Measurements from ENCODE around the gene MYO1D. TPM values are rescaled to one million over a fixed set of nuclear protein-coding genes. Genes with fewer than 3 reads are reported as not detected.

The MYO1D gene
- total and polyA plus RNA-seq, 2 of the 13 experiments (the other 11 are each of a cell fraction or from before 2014, with no cell fraction given) = 13.2 to 17.3 TPM

DNA sequence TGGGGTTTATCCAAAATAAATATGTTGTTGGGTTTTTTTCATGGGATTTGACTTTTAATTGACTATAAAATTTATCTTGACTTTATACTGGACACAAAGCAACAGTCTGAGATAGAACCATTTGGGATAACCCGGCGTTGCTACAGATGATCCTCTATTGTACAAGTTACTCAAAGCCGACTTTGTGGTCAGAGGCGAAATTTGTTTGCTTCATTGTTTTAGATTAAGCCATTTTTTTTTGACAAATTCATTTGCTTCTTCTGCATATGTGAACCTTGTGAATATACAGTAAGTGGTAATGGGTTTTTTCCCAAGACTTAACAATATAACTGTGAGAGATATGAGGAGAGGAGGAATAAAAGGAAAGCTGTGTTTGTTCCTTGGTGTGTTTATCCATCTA is 11.8 kb downstream of the MYO1D start:
- H3K27me3 ChIP-seq (ENCODE audit: control insufficient read depth in 1 of 2, insufficient read depth in 2 of 2, low read length in 2 of 2) = no peaks in the 10 kb centered on the region
- no peaks in the 10 kb centered on the region for H3K9me3 ChIP-seq (ENCODE audit: low read length)
- intact Hi-C loops (cut with micrococcal nuclease; ENCODE audit: unreplicated experiment) = no loop called here
- FAIRE-seq = no peak
- H3K4me2 ChIP-seq (ENCODE audit: low read depth, low read length) = no peak overlapping the region
- BruUV-seq (replicated peaks) = no TSS peak
- no peak overlapping the region for H3K9ac ChIP-seq (ENCODE audit: insufficient read depth, low read depth, low read length)
- H2AFZ ChIP-seq (ENCODE audit: low read length) = no peak overlapping the region
- WGBS (ENCODE audit: low lambda C conversion rate) = 96% methylated on average over 4 of the region's 4 CpGs
- no peaks in the 10 kb centered on the region for H3K4me1 ChIP-seq (ENCODE audit: insufficient read depth, low read length)
- H3K27ac ChIP-seq (ENCODE audit: extremely low read length, insufficient read depth, low read length) = no peak overlapping the region
- no peaks in the 10 kb centered on the region for H3K36me3 ChIP-seq (replicated peaks in 1 of 2; ENCODE audit: control insufficient read depth in 1 of 2, insufficient read depth in 2 of 2, low read length in 2 of 2)
- POLR2A ChIA-PET = no interaction called here
- no peaks in the 10 kb centered on the region for H3K79me2 ChIP-seq (ENCODE audit: insufficient read depth, low read length)
- TF ChIP-seq ZNF816 (CRISPR knock-in tag; IDR thresholded peaks at IDR 0.05; ENCODE audit: borderline replicate concordance) (no peak), KDM4B (CRISPR knock-in tag; IDR thresholded peaks at IDR 0.05) (no peak), HOXA3 (CRISPR knock-in tag; IDR thresholded peaks at IDR 0.05) (no peak), ZKSCAN1 (IDR thresholded peaks at IDR 0.05; ENCODE audit: low read length) (no peak), HDAC2 (CRISPR knock-in tag; IDR thresholded peaks at IDR 0.05) (no peak), ZFYVE20 (CRISPR knock-in tag; IDR thresholded peaks at IDR 0.05; ENCODE audit: borderline replicate concordance, low read depth) (no peak), CHD2 (IDR thresholded peaks at IDR 0.05; ENCODE audit: low read depth, low read length) (no peak), ARID2 (CRISPR knock-in tag; IDR thresholded peaks at IDR 0.05; ENCODE audit: borderline replicate concordance) (no peak), SRF (IDR thresholded peaks at IDR 0.05; ENCODE audit: low read depth, low read length) (no peak)
- TF ChIP-seq, protein P1, sequence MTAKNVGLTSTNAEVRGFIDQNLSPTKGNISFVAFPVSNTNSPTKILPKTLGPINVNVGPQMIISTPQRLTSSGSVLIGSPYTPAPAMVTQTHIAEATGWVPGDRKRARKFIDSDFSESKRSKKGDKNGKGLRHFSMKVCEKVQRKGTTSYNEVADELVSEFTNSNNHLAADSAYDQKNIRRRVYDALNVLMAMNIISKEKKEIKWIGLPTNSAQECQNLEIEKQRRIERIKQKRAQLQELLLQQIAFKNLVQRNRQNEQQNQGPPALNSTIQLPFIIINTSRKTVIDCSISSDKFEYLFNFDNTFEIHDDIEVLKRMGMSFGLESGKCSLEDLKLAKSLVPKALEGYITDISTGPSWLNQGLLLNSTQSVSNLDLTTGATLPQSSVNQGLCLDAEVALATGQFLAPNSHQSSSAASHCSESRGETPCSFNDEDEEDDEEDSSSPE (CRISPR knock-in tag; IDR thresholded peaks at IDR 0.05) = no peak
- no peak for DNase-seq (ENCODE audit: low spot score)
- no peak for ATAC-seq
- CTCF ChIA-PET (ENCODE audit: low intra/inter-chr PET ratio, low total read pairs) = no interaction called here
- H4K20me1 ChIP-seq (ENCODE audit: insufficient read depth, low read length) = no peaks in the 10 kb centered on the region
- H3K4me3 ChIP-seq (replicated peaks in 1 of 3; ENCODE audit: insufficient read depth in 1 of 3, low read depth in 2 of 3, low read length in 3 of 3) = no peak overlapping the region
- in situ Hi-C loops (cut with HindIII; ENCODE audit: extremely low pct_ligation_motif_present, low pct_unique_long_range_greater_than_20kb) = no loop called here

Measured in HepG2 (cell line).